HEK293T (cell line): ENCODE results near the gene CRABP2.

Experiments used
- BHLHE40 ChIP-seq: fragments of 450-650 bp; IDR thresholded peaks from 2 replicates; pipeline ENCODE4 v1.6.1; 2016; ENCODE audit warnings: mild to moderate bottlenecking, moderate library complexity, borderline replicate concordance
- ELF4 ChIP-seq: fragments of 450-650 bp; IDR thresholded peaks from 2 replicates; pipeline ENCODE4 v1.6.1; 2017; ENCODE audit warnings: antibody characterized with exemption
- FOXA1 ChIP-seq: fragments of 450-650 bp; IDR thresholded peaks from 2 replicates; pipeline ENCODE4 v1.6.1; 2016; ENCODE audit warnings: mild to moderate bottlenecking
- FOXK2 ChIP-seq: fragments of 450-650 bp; IDR thresholded peaks from 2 replicates; pipeline ENCODE4 v1.6.1; 2016; ENCODE audit warnings: mild to moderate bottlenecking
- FOXM1 ChIP-seq: fragments of 450-650 bp; IDR thresholded peaks from 2 replicates; pipeline ENCODE4 v1.6.1; 2017; ENCODE audit warnings: mild to moderate bottlenecking, borderline replicate concordance
- HDGF ChIP-seq: fragments of 450-650 bp; IDR thresholded peaks from 2 replicates; pipeline ENCODE4 v1.6.1; 2017; ENCODE audit warnings: antibody characterized with exemption, borderline replicate concordance
- L3MBTL2 ChIP-seq: fragments of 450-650 bp; conservative IDR thresholded peaks from 2 replicates; pipeline ENCODE4 v1.6.1; 2016; ENCODE audit warnings: mild to moderate bottlenecking
- LEF1 ChIP-seq: fragments of 450-650 bp; IDR thresholded peaks from 2 replicates; pipeline ENCODE4 v1.6.1; 2017; ENCODE audit warnings: mild to moderate bottlenecking, borderline replicate concordance
- NFRKB ChIP-seq: fragments of 450-650 bp; IDR thresholded peaks from 2 replicates; pipeline ENCODE4 v1.6.1; 2016; ENCODE audit warnings: mild to moderate bottlenecking, moderate library complexity
- SP1 ChIP-seq: fragments of 450-650 bp; IDR thresholded peaks from 2 replicates; pipeline ENCODE4 v1.6.1; 2017
- SUZ12 ChIP-seq: fragments of 450-650 bp; IDR thresholded peaks from 2 replicates; pipeline ENCODE4 v1.6.1; 2016; ENCODE audit warnings: mild to moderate bottlenecking
- TARDBP ChIP-seq: fragments of 450-650 bp; IDR thresholded peaks from 2 replicates; pipeline ENCODE4 v1.6.1; 2016
- TF ChIP-seq, protein P1 (sequence below): fragments of 450-650 bp; IDR thresholded peaks from 2 replicates; pipeline ENCODE4 v1.6.1; 2016

DNA sequence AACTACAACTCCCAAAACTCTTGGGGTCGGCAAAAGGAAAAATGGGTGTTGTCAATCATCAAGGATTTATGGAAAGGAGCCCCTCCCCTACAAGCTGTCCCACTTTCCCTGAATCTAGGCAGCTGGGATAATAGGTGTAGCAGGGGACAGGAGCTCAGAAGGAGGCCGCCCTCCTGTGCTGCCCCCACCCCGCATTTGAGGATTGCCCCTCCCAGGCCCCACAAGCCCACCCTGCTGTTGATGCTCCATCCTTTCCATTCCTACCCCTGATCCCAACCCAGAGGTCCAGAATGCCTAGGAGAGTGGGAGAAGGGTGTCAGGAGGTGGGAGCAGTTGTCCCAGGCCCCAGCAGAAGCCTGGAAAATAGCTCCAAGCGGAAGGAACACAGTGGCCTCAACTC, 37.4 kb upstream of the CRABP2 start:
- TF ChIP-seq LEF1 (no peak), FOXA1 (no peak), BHLHE40 (no peak), FOXM1 (no peak), ELF4 (no peak), SP1 (no peak), TARDBP (no peak), FOXK2 (no peak), SUZ12 (no peak), HDGF (no peak), L3MBTL2 (no peak), NFRKB (no peak)
- TF ChIP-seq, protein P1, sequence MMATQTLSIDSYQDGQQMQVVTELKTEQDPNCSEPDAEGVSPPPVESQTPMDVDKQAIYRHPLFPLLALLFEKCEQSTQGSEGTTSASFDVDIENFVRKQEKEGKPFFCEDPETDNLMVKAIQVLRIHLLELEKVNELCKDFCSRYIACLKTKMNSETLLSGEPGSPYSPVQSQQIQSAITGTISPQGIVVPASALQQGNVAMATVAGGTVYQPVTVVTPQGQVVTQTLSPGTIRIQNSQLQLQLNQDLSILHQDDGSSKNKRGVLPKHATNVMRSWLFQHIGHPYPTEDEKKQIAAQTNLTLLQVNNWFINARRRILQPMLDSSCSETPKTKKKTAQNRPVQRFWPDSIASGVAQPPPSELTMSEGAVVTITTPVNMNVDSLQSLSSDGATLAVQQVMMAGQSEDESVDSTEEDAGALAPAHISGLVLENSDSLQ = no peak
